Endothelial cell (in vitro differentiated cells): Measurements from ENCODE around the gene FRG2C. TPM values are rescaled to one million over a fixed set of nuclear protein-coding genes. Genes with fewer than 3 reads are reported as not detected.
"Not testable (repeated sequence)": the region's sequence is repeated elsewhere in the genome, so short reads cannot be mapped to it uniquely, and the experiment has no call there.

Source experiments
- DNase-seq: peaks from one replicate; pipeline ENCODE4 v3.0.0; 2021; ENCODE audit warnings: low spot score
- H3K27ac Mint-ChIP-seq: one replicate; pipeline ENCODE4 v1.8.0; 2021; ENCODE audit warnings: mixed read lengths, inconsistent platforms; ENCODE audit not compliant: unreplicated experiment
- H3K27me3 Mint-ChIP-seq: one replicate; pipeline ENCODE4 v1.8.0; 2021; ENCODE audit warnings: mild to moderate bottlenecking, moderate library complexity, mixed read lengths, inconsistent platforms; ENCODE audit not compliant: unreplicated experiment
- H3K36me3 Mint-ChIP-seq: one replicate; pipeline ENCODE4 v1.8.0; 2021; ENCODE audit warnings: mild to moderate bottlenecking, low read depth, mixed read lengths, inconsistent platforms; ENCODE audit not compliant: unreplicated experiment
- H3K4me1 Mint-ChIP-seq: one replicate; pipeline ENCODE4 v1.8.0; 2021; ENCODE audit warnings: mild to moderate bottlenecking, mixed read lengths, inconsistent platforms; ENCODE audit not compliant: unreplicated experiment
- H3K4me3 Mint-ChIP-seq: one replicate; pipeline ENCODE4 v1.8.0; 2021; ENCODE audit warnings: mild to moderate bottlenecking, mixed read lengths, inconsistent platforms; ENCODE audit not compliant: unreplicated experiment
- H3K9me3 Mint-ChIP-seq: one replicate; pipeline ENCODE4 v1.8.0; 2021; ENCODE audit warnings: mixed read lengths, inconsistent platforms; ENCODE audit not compliant: unreplicated experiment
- total RNA-seq: library from RNA; stranded (reverse); fragmentation: NEBNext Ultra II Directional; extraction: Animal tissue kit (Norgen Biotek cat#: 25700); gene quantifications from one replicate; pipeline ENCODE4 v1.2.1, GENCODE V29; 2021; ENCODE audit not compliant: unreplicated experiment
- TF ChIP-seq, protein P1 (sequence below): fragments of 200-600 bp; sonication (generic); IDR thresholded peaks from one replicate; pipeline ENCODE4 v1.5.0; 2021; ENCODE audit warnings: antibody characterized with exemption; ENCODE audit not compliant: unreplicated experiment

FRG2C gene
- total RNA-seq, 1 donor from 2014 or later = not detected

DNA sequence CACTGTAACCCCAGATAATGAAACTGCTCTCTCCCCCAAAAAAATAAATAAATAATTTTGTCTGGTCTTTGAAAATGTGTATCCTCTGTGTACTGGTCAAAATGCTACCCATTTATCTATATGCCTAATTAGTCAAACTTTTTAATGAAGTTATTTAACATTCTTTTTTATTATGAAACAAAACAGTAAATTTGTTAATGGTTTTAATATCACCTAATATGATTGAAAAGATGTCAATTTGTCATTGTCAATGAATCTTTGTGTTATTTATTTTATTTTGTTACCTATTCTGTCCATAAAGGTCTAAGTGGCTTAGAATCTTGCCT lies 5.1 kb upstream of the FRG2C start:
- H3K4me3 Mint-ChIP-seq = peak overlapping the region; percentile 87
- H3K9me3 Mint-ChIP-seq, H3K27ac Mint-ChIP-seq, H3K27me3 Mint-ChIP-seq, H3K36me3 Mint-ChIP-seq, H3K4me1 Mint-ChIP-seq, DNase-seq: not testable (repeated sequence)
- TF ChIP-seq, protein P1, sequence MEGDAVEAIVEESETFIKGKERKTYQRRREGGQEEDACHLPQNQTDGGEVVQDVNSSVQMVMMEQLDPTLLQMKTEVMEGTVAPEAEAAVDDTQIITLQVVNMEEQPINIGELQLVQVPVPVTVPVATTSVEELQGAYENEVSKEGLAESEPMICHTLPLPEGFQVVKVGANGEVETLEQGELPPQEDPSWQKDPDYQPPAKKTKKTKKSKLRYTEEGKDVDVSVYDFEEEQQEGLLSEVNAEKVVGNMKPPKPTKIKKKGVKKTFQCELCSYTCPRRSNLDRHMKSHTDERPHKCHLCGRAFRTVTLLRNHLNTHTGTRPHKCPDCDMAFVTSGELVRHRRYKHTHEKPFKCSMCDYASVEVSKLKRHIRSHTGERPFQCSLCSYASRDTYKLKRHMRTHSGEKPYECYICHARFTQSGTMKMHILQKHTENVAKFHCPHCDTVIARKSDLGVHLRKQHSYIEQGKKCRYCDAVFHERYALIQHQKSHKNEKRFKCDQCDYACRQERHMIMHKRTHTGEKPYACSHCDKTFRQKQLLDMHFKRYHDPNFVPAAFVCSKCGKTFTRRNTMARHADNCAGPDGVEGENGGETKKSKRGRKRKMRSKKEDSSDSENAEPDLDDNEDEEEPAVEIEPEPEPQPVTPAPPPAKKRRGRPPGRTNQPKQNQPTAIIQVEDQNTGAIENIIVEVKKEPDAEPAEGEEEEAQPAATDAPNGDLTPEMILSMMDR = peak; percentile 10

DNA sequence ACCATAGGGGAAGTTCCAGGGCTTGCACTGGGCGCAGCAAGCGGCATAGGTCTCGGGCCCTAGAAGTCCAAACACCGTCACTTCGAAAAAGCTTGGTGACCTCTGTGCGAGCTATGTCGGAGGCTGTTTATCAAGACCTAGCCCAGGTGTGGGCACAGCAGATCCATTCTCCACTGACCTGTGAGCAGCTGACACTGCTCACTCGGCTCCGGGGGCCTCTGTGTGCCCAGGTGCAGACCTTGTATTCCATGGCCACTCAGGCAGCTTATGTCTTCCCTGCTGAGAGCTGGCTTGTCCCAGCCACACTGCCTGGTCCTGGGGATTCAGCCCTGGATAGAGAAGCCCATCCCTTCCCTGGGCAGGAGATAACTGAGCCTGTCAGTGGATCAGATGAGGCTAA lies 1.5 kb downstream of the FRG2C start:
- H3K4me3 Mint-ChIP-seq, H3K27ac Mint-ChIP-seq, DNase-seq, H3K9me3 Mint-ChIP-seq: not testable (repeated sequence)
- Mint-ChIP-seq H3K4me1 (peaks cover 13% of the 10 kb centered on the region), H3K36me3 (peaks cover 17% of the 10 kb centered on the region), H3K27me3 (peaks cover 26% of the 10 kb centered on the region)

DNA sequence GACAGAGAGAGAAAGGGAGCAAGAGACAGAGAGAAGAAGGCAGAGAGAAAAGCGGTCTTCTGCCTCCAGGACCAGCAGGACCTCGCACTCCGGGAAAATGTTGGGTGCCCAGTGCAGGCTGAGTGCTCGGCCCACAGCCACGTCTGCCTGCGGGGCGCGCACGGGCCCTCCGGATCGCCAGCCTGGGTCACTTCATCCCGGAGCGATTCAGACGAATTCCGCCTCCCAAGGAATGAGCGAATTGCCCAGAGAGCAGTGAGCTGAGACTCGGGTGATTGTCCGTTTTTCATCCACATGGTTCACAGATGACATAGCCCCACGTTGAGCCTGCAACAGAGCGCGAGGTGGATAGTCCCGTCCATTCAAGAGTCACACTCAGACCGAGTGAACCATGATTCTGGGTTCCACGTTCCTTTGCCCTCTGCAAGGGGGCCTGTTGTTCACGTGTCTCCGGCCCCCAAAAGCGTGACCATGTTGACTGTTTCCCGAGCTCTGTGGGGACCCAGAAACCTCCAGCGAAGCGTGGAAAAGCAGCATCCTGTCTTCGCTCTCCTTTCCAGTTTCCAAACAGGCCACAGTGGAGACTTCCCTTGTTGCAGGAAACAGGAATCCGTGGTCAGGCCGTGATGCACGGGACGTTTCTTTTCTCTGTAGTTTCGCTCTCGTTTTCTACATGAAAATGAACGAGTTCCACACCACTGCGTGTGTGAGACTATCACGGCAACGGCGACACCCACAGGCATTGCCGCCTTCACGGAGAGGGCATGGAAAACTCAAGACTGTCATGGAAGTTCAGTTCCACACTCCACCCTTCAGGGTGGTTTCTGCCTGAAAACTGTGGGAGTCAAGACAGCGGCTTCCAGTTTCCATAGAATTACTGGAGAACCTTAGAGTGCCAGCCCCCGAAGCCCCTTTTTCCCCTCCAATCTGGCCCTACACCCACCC lies 3.9 kb downstream of the FRG2C start:
- H3K4me1 Mint-ChIP-seq = peaks cover 22% of the 10 kb centered on the region
- H3K27ac Mint-ChIP-seq = peak overlapping the region; percentile 89
- peak; percentile 33 for DNase-seq
- peaks cover 38% of the 10 kb centered on the region for H3K27me3 Mint-ChIP-seq
- peaks cover 11% of the 10 kb centered on the region for H3K9me3 Mint-ChIP-seq
- H3K36me3 Mint-ChIP-seq = peaks cover 22% of the 10 kb centered on the region
- peak overlapping the region; percentile 81 for H3K4me3 Mint-ChIP-seq

DNA sequence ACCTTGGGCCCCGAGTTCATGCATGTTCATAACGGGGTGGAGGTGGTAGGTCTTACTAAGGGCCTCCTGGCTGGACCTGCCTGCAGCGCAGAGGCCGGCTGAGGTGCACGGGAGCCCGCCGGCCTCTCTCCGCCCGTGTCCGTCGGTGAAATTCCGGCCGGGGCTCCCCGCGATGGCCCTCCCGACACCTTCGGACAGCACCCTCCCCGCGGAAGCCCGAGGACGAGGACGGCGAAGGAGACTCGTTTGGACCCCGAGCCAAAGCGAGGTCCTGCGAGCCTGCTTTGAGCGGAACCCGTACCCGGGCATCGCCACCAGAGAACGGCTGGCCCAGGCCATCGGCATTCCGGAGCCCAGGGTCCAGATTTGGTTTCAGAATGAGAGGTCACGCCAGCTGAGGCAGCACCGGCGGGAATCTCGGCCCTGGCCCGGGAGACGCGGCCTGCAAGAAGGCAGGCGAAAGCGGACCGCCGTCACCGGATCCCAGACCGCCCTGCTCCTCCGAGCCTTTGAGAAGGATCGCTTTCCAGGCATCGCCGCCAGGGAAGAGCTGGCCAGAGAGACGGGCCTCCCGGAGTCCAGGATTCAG lies 4.7 kb downstream of the FRG2C start:
- peak; percentile 76 for DNase-seq
- peaks cover 25% of the 10 kb centered on the region for H3K36me3 Mint-ChIP-seq
- peak overlapping the region; percentile 75 for H3K27ac Mint-ChIP-seq
- H3K4me3 Mint-ChIP-seq = peak overlapping the region; percentile 76
- H3K27me3 Mint-ChIP-seq = peaks cover 40% of the 10 kb centered on the region
- H3K9me3 Mint-ChIP-seq = peaks cover 11% of the 10 kb centered on the region
- H3K4me1 Mint-ChIP-seq = peaks cover 29% of the 10 kb centered on the region

DNA sequence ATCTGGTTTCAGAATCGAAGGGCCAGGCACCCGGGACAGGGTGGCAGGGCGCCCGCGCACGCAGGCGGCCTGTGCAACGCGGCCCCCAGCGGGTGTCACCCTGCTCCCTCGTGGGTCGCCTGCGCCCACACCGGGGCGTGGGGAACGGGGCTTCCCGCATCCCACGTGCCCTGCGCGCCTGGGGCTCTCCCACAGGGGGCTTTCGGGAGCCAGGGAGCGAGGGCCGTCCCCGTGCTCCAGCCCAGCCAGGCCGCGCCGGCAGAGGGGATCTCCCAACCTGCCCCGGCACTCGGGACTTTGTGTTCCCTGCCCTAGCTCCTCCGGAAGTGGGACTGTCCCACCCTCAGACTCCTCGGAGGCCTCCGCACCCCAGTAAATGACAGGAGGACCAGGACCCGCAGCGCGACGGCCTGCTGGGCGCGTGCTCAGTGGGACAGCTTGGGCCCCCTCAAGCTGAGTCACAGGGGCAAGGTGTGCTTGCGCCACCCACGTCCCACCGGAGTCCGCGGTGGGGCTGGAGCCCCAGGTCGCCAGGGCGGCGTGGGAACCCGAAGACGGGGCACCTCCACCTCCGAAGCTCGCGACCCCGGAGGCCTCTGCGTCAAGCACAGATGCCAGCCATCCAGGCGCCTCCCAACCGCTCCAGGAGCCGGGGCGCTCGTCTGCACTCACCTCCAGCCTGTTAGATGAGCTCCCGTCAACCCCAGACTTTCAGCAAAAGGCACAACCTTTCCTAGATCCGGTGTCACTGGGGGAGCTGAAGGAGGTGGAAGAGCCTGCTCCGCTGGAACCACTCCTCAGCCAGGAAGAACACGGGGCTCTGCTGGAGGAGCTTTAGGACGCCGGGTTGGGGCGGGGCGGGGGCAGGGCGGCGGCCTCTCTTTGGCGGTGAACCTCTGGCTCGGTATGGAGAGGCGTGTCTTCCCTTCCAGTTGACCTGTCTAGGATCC lies 5.5 kb downstream of the FRG2C start:
- Mint-ChIP-seq H3K27me3 (peaks cover 40% of the 10 kb centered on the region), H3K4me1 (peaks cover 29% of the 10 kb centered on the region), H3K36me3 (peaks cover 25% of the 10 kb centered on the region), H3K4me3 (peak overlapping the region; percentile 90), H3K27ac (peak overlapping the region; percentile 75), H3K9me3 (peaks cover 11% of the 10 kb centered on the region)
- peak; percentile 52 for DNase-seq

DNA sequence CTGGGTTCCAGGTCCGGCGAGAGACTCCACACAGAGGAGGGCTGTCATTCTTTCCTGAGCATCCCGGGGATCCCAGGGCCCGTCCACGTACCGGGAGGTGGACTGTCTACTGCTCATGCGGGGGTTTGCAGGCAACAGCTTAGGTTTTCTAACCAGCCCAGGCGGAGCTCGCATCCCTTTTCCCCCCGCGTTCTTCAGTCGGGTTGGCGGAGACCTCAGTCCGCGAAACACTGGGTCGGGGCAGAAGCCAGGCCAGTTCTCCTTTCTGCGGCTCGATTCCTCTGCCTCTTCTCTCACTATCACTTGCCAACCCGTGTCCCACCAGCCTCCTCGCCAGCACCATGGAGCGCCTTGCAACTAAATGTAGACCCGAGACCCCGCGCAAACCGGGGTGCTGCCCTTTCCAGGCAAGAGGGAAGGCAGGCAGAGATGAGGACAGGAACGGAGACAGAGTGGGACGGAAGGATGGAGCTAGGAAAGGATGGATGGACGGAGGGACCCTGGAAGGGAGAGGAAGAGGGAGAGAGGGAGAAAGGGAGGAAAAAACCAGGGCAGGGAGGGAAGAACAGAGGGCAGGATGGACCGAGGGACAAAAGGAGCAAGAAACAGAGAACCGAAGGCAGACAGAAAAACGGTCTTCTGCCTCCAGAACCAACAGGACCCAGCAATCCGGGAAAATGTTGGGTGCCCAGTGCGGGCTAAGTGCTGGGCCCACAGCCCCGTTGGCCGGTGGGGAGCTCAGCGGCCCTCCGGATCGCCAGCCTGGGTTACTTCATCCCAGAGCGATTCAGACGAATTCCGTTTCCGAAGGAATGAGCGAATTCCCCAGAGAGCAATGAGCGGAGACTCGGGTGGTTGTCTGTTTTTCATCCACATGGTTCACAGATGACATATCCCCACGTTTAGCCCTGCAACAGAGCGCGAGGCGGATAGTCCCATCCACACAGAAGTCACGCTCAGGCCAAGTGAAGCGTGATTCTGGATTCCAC lies 6.5 kb downstream of the FRG2C start:
- H3K4me3 Mint-ChIP-seq = peak overlapping the region; percentile 90
- DNase-seq = peak; percentile 36
- H3K9me3 Mint-ChIP-seq = peaks cover 12% of the 10 kb centered on the region
- H3K27me3 Mint-ChIP-seq = peaks cover 36% of the 10 kb centered on the region
- H3K36me3 Mint-ChIP-seq = peaks cover 26% of the 10 kb centered on the region
- H3K27ac Mint-ChIP-seq = peak overlapping the region; percentile 43
- H3K4me1 Mint-ChIP-seq = peaks cover 29% of the 10 kb centered on the region

DNA sequence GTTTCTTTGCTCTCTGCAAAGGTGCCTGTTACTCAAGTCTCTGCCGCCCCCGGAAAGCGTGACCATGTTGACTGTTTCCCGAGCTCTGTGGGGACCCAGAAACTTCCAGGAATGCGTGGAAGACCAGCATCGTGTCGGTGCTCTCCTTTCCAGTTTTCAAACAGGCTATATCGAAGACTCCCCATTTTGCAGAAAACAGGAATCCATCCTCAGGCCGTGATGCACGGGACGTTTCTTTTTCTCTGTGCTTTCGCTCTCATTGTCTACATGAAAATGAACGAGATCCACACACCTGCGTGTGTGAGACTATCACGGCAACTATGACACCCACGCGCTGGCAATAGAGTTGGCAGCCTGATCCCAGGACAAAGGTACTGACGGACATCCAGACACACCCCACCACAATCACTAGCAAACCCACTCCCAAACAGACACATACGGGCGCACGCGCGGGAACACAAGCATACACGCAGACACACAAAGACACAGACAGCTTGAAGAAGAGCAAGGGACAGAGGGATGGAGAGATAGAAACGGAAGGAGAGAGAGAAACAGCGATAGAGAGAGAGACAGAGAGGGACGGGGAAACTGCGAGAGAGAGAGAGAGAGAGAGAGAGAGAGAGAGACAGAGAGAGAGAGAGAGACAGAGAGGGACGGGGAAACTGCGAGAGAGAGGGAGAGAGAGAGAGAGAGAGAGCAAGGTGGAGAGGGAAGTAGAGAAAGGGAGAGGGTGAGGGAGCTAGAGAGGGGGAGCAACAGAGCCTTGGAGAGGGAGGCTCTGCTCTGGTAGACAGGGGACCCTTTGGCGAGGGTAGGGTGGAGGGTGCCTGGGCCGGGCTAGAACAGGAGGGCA lies 7.4 kb downstream of the FRG2C start:
- Mint-ChIP-seq H3K4me1 (peaks cover 29% of the 10 kb centered on the region), H3K27me3 (peaks cover 36% of the 10 kb centered on the region), H3K4me3 (peak overlapping the region; percentile 90), H3K36me3 (peaks cover 32% of the 10 kb centered on the region), H3K27ac (peak overlapping the region; percentile 43), H3K9me3 (peaks cover 14% of the 10 kb centered on the region)
- peak; percentile 12 for DNase-seq

DNA sequence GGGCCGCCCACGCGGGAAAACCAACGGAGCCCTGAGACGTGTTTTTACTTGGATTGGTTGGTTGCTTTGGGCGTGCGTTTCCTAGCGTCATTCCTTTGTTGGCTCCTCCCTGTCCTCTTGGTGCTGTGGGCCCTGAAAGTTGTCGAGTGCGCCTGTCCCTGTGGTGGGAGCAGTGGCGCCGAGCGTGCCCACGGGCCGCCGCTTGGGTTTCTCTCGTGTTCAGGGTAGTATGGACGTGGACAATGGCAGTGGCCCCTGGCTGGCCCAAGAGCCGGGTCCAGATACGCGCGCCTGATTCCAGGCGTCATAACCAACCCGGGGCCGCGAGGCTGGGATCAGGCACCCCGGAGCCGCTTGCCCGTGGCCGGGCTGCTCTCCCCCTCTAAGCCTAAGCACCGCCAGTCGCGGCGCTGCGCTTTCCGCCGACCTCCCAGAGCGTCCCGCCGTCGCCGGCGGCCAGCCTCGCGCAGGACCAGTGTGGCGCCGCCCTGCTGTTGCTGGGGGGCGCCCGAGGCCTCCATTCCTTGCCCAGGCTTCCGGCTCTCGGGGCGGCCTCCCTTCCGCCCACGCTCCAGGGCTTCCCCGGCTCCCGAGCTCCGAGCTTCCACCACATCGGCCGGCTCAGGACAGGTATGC lies 8.1 kb downstream of the FRG2C start:
- H3K4me3 Mint-ChIP-seq = peak overlapping the region; percentile 90
- peaks cover 32% of the 10 kb centered on the region for H3K36me3 Mint-ChIP-seq
- H3K9me3 Mint-ChIP-seq = peaks cover 14% of the 10 kb centered on the region
- H3K27ac Mint-ChIP-seq = not testable (repeated sequence)
- H3K27me3 Mint-ChIP-seq = peaks cover 34% of the 10 kb centered on the region
- H3K4me1 Mint-ChIP-seq = peaks cover 29% of the 10 kb centered on the region
- DNase-seq = peak; percentile 80

DNA sequence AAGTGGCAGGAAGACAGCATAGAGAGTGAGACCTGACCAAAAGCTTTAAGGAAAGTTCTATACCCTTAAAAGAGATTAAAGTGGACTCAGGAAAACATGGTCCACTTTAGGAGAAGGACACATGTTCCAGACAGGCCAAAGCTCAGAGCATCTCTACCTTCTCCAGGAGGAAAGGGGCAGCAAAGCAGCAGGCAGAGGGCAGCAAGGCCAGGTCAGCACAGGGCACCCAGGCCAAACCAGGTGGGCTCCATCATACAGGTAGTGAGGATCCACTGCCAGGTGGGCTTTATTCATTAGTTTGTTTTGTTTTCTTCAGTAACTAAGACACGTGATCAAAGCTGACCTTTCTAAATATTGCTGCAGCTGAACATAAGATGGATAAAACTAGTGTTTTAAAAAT lies 19.8 kb downstream of the FRG2C start:
- not testable (repeated sequence) for DNase-seq, H3K27me3 Mint-ChIP-seq, H3K4me3 Mint-ChIP-seq, H3K36me3 Mint-ChIP-seq, H3K4me1 Mint-ChIP-seq, H3K27ac Mint-ChIP-seq
- H3K9me3 Mint-ChIP-seq = peaks cover 13% of the 10 kb centered on the region
